HCT116 (cell line): ENCODE results near the gene WDR83. TPM values are rescaled to one million over a fixed set of nuclear protein-coding genes. Genes with fewer than 3 reads are reported as not detected.

Source experiments
- ATAC-seq: fragments of 200-7000 bp; cut with Tn5 transposase; 2 replicates; pipeline ENCODE4 v1.9.1; 2020; ENCODE audit warnings: mild to moderate bottlenecking, moderate library complexity
- BruUV-seq: library from RNA; stranded (reverse); fragments of 400-500 nt; replicated peaks from 2 replicates; lab custom pipeline; 2021; lab: Mats Ljungman, UMichigan
- CTCF ChIA-PET: fragments of 300-600 bp; sonication (Branson Sonifier 250); formaldehyde crosslinking; loops from one replicate; lab custom pipeline; 2021; ENCODE audit warnings: antibody characterized with exemption; lab: Charles Lee
- POLR2A ChIA-PET: fragments of 300-600, 350-600 bp; sonication (Branson Sonifier 250); formaldehyde crosslinking; loops from one replicate; lab custom pipeline; 2021; ENCODE audit warnings: antibody characterized with exemption; lab: Charles Lee
- RAD21 ChIA-PET, 2 experiments: fragments of 300-600 bp; sonication (Branson Sonifier 250); formaldehyde crosslinking; loops; one replicate each; lab custom pipeline; 2023; ENCODE audit warnings: low total read pairs in 2 of 2; ENCODE audit not compliant: uncharacterized antibody in 2 of 2, unreplicated experiment in 2 of 2, low non-redundant PET in 1 of 2; lab: Charles Lee
- DNase-seq: peaks from one replicate; pipeline ENCODE4 v3.0.0-alpha.2; 2010; ENCODE audit warnings: low read depth, low spot score
- H2AFZ ChIP-seq: fragments of 200-600 bp; shearing (Covaris generic), sonication (generic); 2 replicates; pipeline ENCODE4 v1.6.1; 2017; ENCODE audit warnings: low read depth, mixed run types, mixed read lengths, antibody characterized with exemption, low read length; ENCODE audit not compliant: poor library complexity, severe bottlenecking
- H3K27ac ChIP-seq: 2 replicates; pipeline ENCODE4 v1.5.1; 2012; ENCODE audit warnings: low read depth, low read length
- H3K27me3 ChIP-seq: fragments of 200-600 bp; sonication (generic); 2 replicates; pipeline ENCODE4 v1.6.1; 2016; ENCODE audit warnings: mixed run types, low read length, mixed read lengths; ENCODE audit not compliant: insufficient read depth
- H3K36me3 ChIP-seq, 2 experiments: fragments of 200-500 bp in 1 of 2; fragments of 200-600 bp in 1 of 2; sonication (Bioruptor generic) in 1 of 2; sonication (generic) in 1 of 2; 2 replicates each; pipeline versions ENCODE4 v1.5.1 to v1.6.1; 2014 to 2016; ENCODE audit warnings: low read length in 2 of 2, inconsistent platforms in 1 of 2, mixed read lengths in 1 of 2, mixed run types in 1 of 2; ENCODE audit not compliant: insufficient read depth in 2 of 2, control insufficient read depth in 1 of 2
- H3K4me1 ChIP-seq, 2 experiments: fragments of 200-600 bp in 1 of 2; sonication (generic) in 1 of 2; 2 replicates each; pipeline versions ENCODE4 v1.5.1 to v1.6.1; 2012 to 2017; ENCODE audit warnings: low read length in 2 of 2, inconsistent platforms in 1 of 2, mild to moderate bottlenecking in 1 of 2, mixed read lengths in 1 of 2, mixed run types in 1 of 2, moderate library complexity in 1 of 2; ENCODE audit not compliant: insufficient read depth in 2 of 2, control insufficient read depth in 1 of 2
- H3K4me2 ChIP-seq: fragments of 200-600 bp; sonication (generic); 2 replicates; pipeline ENCODE4 v1.6.1; 2017; ENCODE audit warnings: mixed run types, low read length, mixed read lengths
- H3K4me3 ChIP-seq, 2 experiments: fragments of 200-600 bp in 1 of 2; sonication (generic) in 1 of 2; replicated peaks in 1 of 2; 2 replicates each; pipeline ENCODE4 v1.5.1; 2011 to 2016; ENCODE audit warnings: low read length in 2 of 2, control low read depth in 1 of 2, low read depth in 1 of 2, mild to moderate bottlenecking in 1 of 2, mixed read lengths in 1 of 2, mixed run types in 1 of 2
- H3K79me2 ChIP-seq: fragments of 200-600 bp; sonication (generic); 2 replicates; pipeline ENCODE4 v1.6.1; 2017; ENCODE audit warnings: mild to moderate bottlenecking, mixed run types, low read length, moderate library complexity, mixed read lengths; ENCODE audit not compliant: insufficient read depth
- H3K9ac ChIP-seq: fragments of 200-600 bp; sonication (generic); 2 replicates; pipeline ENCODE4 v1.6.1; 2016; ENCODE audit warnings: low read length, mixed read lengths
- H3K9me2 ChIP-seq: fragments of 200-600 bp; sonication (generic), shearing (Covaris generic); 2 replicates; pipeline ENCODE4 v1.6.1; 2017; ENCODE audit warnings: mixed run types, mild to moderate bottlenecking, moderate library complexity; ENCODE audit not compliant: insufficient read depth
- H3K9me3 ChIP-seq, 2 experiments: fragments of 200-500 bp in 1 of 2; fragments of 200-600 bp in 1 of 2; sonication (Bioruptor generic) in 1 of 2; sonication (generic) in 1 of 2; 2 replicates each; pipeline ENCODE4 v1.6.1; 2014 to 2017; ENCODE audit warnings: low read length in 2 of 2, mixed read lengths in 2 of 2, inconsistent platforms in 1 of 2, low read depth in 1 of 2, mild to moderate bottlenecking in 1 of 2, mixed run types in 1 of 2, moderate library complexity in 1 of 2; ENCODE audit not compliant: control insufficient read depth in 1 of 2, insufficient read depth in 1 of 2
- H4K20me1 ChIP-seq: fragments of 200-600 bp; sonication (generic), shearing (Covaris generic); 2 replicates; pipeline ENCODE4 v1.6.1; 2017; ENCODE audit warnings: mixed run types, mild to moderate bottlenecking, moderate library complexity; ENCODE audit not compliant: insufficient read depth
- ATF3 ChIP-seq: IDR thresholded peaks from 2 replicates; pipeline ENCODE4 v1.6.1; 2012
- ELF1 ChIP-seq: IDR thresholded peaks from 2 replicates; pipeline ENCODE4 v1.6.1; 2012; ENCODE audit warnings: low read depth, borderline replicate concordance
- EZH2 ChIP-seq: fragments of 200-600 bp; sonication (generic); IDR thresholded peaks from 2 replicates; pipeline ENCODE4 v1.6.1; 2017; ENCODE audit warnings: antibody characterized with exemption, mixed run types
- FOSL1 ChIP-seq: IDR thresholded peaks from 2 replicates; pipeline ENCODE4 v1.6.1; 2012; ENCODE audit warnings: low read depth
- JUND ChIP-seq: IDR thresholded peaks from 2 replicates; pipeline ENCODE4 v1.6.1; 2012
- POLR2AphosphoS5 ChIP-seq: IDR thresholded peaks from 2 replicates; pipeline ENCODE4 v1.6.1; 2011; ENCODE audit warnings: mild to moderate bottlenecking, low read depth, low read length, moderate library complexity
- RAD21 ChIP-seq: IDR thresholded peaks from 2 replicates; pipeline ENCODE4 v1.6.1; 2012; ENCODE audit warnings: low read depth, mild to moderate bottlenecking
- SP1 ChIP-seq: IDR thresholded peaks from 2 replicates; pipeline ENCODE4 v1.6.1; 2012; ENCODE audit warnings: low read depth
- SRF ChIP-seq: IDR thresholded peaks from 2 replicates; pipeline ENCODE4 v1.6.1; 2012; ENCODE audit warnings: low read depth
- TCF7L2 ChIP-seq: IDR thresholded peaks from 2 replicates; pipeline ENCODE4 v1.7.0; 2011; ENCODE audit warnings: borderline replicate concordance, inconsistent platforms; ENCODE audit not compliant: insufficient read depth, insufficient read length; ENCODE audit errors: extremely low read depth
- YY1 ChIP-seq: IDR thresholded peaks from 2 replicates; pipeline ENCODE4 v1.6.1; 2011; ENCODE audit warnings: low read length, low read depth, moderate library complexity, mild to moderate bottlenecking; ENCODE audit not compliant: insufficient replicate concordance; ENCODE audit errors: extremely low read depth
- ZFX ChIP-seq: fragments of 450-650 bp; IDR thresholded peaks from 2 replicates; pipeline ENCODE4 v1.6.1; 2017
- ZNF274 ChIP-seq: fragments of 200-500 bp; sonication (Bioruptor generic); IDR thresholded peaks from 2 replicates; pipeline ENCODE4 v1.6.1; 2014; ENCODE audit warnings: mild to moderate bottlenecking, low read depth, low read length, inconsistent platforms
- intact Hi-C: fragments of 100-400 bp; cut with micrococcal nuclease; formaldehyde crosslinking; loops from 2 replicates; pipeline ENCODE4 v1.10.0; 2022
- total RNA-seq: library from RNA; stranded (reverse); gene quantifications from one replicate; pipeline ENCODE4 v1.2.1, GENCODE V29; 2021; ENCODE audit not compliant: unreplicated experiment
- TF ChIP-seq, protein P1 (sequence below): IDR thresholded peaks from 2 replicates; pipeline ENCODE4 v1.6.1; 2012; ENCODE audit warnings: low read depth

WDR83 gene
- total RNA-seq, 1 experiment from 2014 or later: 20.1 TPM

- Histone ChIP-seq H3K4me2 (no peak overlapping the region), H3K9me3 (peaks cover 17 to 22% of the 10 kb centered on the region in 2 experiments; a peak in 3 of 4 replicates), H3K79me2 (peaks cover 36% of the 10 kb centered on the region), H3K36me3 (peaks cover 17 to 31% of the 10 kb centered on the region in 2 experiments), H3K27ac (no peak overlapping the region), H3K4me1 (no peaks in the 10 kb centered on the region), H3K27me3 (no peaks in the 10 kb centered on the region), H4K20me1 (no peaks in the 10 kb centered on the region), H3K9ac (no peak overlapping the region), H3K4me3 (no peak overlapping the region), H2AFZ (no peak overlapping the region), H3K9me2 (no peaks in the 10 kb centered on the region)
- no TSS peak for BruUV-seq
- TF ChIP-seq SP1: no peak
- no peak for TF ChIP-seq ELF1
- TF ChIP-seq JUND: no peak
- ChIA-PET POLR2A (no interaction called here), RAD21 (interaction anchor here in 1 of 2 experiments (0.7 kb wide), 1 partner anchor 1087 kb away, joined by 6 read pairs; no protein-coding TSS in a partner anchor), CTCF (no interaction called here)
- DNase-seq (no peak), ATAC-seq (no peak)
- intact Hi-C loops: no loop called here
These were observed 43.1 kb upstream of the WDR83 start for GRCh38 chr19:12623361-12624031.

DNA sequence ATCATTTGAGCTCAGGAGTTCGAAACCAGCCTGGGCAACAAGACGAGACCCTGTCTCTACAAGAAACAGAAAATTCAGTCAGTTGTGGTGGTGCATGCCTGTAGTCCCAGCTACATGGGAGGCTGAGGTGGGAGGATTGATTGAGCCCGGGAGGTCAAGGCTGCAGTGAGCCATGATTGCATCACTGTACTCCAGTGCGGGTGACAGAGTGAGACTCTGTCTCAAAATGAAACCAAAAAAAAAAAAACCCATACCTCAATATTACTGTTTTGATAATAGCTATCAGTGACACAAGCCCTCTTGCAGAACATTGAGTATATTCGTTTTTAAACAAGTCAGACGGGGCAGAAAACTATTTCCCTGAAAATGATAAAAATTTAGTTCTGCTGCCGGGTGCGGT, 39.6 kb upstream of the WDR83 start:
- H3K36me3 ChIP-seq: peaks cover 23 to 51% of the 10 kb centered on the region in 2 experiments
- H4K20me1 ChIP-seq: no peaks in the 10 kb centered on the region
- H3K9ac ChIP-seq: no peak overlapping the region
- no peak for ATAC-seq
- H3K79me2 ChIP-seq: 0 out of 2 replicates have a peak, but pooled peaks cover 11% of the 10 kb centered on the region
- H3K27me3 ChIP-seq: no peaks in the 10 kb centered on the region
- no peaks in the 10 kb centered on the region for H3K4me1 ChIP-seq
- ChIA-PET RAD21 (no interaction called here), POLR2A (no interaction called here), CTCF (no interaction called here)
- DNase-seq: no peak
- no peak overlapping the region for H3K27ac ChIP-seq
- BruUV-seq: no TSS peak
- intact Hi-C loops: no loop called here
- peaks cover 27 to 28% of the 10 kb centered on the region in 2 experiments; a peak in 3 of 4 replicates for H3K9me3 ChIP-seq
- no peaks in the 10 kb centered on the region for H3K9me2 ChIP-seq
- no peak overlapping the region for H3K4me3 ChIP-seq
- H3K4me2 ChIP-seq: no peak overlapping the region
- H2AFZ ChIP-seq: no peak overlapping the region
- no peak for TF ChIP-seq TCF7L2
- no peak for TF ChIP-seq ZFX
- no peak for TF ChIP-seq FOSL1
- no peak for TF ChIP-seq POLR2AphosphoS5
- TF ChIP-seq, protein P1, sequence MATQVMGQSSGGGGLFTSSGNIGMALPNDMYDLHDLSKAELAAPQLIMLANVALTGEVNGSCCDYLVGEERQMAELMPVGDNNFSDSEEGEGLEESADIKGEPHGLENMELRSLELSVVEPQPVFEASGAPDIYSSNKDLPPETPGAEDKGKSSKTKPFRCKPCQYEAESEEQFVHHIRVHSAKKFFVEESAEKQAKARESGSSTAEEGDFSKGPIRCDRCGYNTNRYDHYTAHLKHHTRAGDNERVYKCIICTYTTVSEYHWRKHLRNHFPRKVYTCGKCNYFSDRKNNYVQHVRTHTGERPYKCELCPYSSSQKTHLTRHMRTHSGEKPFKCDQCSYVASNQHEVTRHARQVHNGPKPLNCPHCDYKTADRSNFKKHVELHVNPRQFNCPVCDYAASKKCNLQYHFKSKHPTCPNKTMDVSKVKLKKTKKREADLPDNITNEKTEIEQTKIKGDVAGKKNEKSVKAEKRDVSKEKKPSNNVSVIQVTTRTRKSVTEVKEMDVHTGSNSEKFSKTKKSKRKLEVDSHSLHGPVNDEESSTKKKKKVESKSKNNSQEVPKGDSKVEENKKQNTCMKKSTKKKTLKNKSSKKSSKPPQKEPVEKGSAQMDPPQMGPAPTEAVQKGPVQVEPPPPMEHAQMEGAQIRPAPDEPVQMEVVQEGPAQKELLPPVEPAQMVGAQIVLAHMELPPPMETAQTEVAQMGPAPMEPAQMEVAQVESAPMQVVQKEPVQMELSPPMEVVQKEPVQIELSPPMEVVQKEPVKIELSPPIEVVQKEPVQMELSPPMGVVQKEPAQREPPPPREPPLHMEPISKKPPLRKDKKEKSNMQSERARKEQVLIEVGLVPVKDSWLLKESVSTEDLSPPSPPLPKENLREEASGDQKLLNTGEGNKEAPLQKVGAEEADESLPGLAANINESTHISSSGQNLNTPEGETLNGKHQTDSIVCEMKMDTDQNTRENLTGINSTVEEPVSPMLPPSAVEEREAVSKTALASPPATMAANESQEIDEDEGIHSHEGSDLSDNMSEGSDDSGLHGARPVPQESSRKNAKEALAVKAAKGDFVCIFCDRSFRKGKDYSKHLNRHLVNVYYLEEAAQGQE: no peak
- TF ChIP-seq YY1: no peak
- TF ChIP-seq SP1: no peak
- no peak for TF ChIP-seq ATF3
- no peak for TF ChIP-seq EZH2
- TF ChIP-seq SRF: no peak
- TF ChIP-seq ZNF274: no peak
- no peak for TF ChIP-seq ELF1
- TF ChIP-seq RAD21: no peak
